ENCODE results near the gene PPP5C.
"Not testable (repeated sequence)": the region's sequence is repeated elsewhere in the genome, so short reads cannot be mapped to it uniquely, and the experiment has no call there.

The PPP5C gene

GRCh38 chr19:46303691-46304397 is 43.0 kb upstream of the PPP5C start:
- DNase-seq (ENCODE audit: low read depth): no peak
- TF ChIP-seq, protein P1, sequence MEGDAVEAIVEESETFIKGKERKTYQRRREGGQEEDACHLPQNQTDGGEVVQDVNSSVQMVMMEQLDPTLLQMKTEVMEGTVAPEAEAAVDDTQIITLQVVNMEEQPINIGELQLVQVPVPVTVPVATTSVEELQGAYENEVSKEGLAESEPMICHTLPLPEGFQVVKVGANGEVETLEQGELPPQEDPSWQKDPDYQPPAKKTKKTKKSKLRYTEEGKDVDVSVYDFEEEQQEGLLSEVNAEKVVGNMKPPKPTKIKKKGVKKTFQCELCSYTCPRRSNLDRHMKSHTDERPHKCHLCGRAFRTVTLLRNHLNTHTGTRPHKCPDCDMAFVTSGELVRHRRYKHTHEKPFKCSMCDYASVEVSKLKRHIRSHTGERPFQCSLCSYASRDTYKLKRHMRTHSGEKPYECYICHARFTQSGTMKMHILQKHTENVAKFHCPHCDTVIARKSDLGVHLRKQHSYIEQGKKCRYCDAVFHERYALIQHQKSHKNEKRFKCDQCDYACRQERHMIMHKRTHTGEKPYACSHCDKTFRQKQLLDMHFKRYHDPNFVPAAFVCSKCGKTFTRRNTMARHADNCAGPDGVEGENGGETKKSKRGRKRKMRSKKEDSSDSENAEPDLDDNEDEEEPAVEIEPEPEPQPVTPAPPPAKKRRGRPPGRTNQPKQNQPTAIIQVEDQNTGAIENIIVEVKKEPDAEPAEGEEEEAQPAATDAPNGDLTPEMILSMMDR (conservative IDR thresholded peaks at IDR 0.05; ENCODE audit: low read length): no peak
- no peak overlapping the region for H3K4me3 ChIP-seq (ENCODE audit: low read length)

DNA sequence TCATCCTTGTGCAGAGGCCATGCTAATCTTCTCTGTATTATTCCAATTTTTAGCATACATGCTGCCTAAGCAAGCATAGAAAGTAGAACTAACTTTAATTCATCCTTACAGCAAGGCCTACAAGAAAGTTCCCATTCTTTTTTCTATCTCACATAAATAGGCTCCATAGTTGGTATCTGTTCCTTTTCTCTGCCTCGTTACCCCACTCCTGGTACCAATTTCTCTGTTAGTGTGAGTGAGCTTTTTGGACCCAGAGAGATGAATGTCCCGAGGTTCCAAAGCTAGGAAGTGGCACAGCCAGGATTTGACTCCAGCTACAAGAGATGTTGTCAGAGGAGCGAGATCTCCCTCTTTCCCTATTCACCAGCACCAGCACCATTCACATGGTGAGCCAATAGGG is 40.4 kb upstream of the PPP5C start:
- TF ChIP-seq, protein P1 (conservative IDR thresholded peaks at IDR 0.05; ENCODE audit: low read length): no peak
- no peak for DNase-seq (ENCODE audit: low read depth)
- no peak overlapping the region for H3K4me3 ChIP-seq (ENCODE audit: low read length)

DNA sequence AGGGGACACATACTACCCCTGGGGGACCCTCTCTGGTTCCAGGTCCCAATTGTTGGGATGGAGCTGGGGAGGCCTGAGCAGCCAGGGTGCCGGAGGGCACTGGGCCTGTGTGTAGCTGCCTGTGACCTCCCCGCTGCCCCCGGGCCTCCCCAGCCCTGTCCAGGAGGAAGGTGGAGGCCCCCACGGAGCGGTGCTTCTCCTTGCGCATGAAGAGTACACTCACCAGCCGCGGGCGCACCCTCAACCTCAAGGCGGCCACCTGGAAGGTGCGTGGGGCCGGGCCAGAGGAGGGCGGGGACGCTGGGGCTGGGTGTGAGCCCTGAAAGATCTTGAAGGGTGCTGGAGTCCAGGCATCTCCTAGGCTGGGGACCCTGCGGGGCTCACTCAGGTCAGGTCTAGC is 38.4 kb upstream of the PPP5C start:
- no peak overlapping the region for H3K4me3 ChIP-seq (ENCODE audit: low read length)
- TF ChIP-seq, protein P1 (conservative IDR thresholded peaks at IDR 0.05; ENCODE audit: low read length): no peak
- no peak for DNase-seq (ENCODE audit: low read depth)

DNA sequence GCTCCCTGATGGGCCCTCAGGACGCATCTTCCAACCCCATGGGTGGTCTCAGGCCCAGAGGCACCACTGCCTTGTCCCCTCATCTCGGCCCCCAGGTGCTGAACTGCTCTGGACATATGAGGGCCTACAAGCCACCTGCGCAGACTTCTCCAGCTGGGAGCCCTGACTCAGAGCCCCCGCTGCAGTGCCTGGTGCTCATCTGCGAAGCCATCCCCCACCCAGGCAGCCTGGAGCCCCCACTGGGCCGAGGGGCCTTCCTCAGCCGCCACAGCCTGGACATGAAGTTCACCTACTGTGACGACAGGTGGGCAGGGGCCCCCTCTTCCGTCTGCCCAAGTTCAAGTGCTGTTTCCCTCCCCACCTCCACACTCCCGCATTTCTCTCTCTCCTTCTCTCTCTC is 37.8 kb upstream of the PPP5C start:
- no peak for DNase-seq (ENCODE audit: low read depth)
- TF ChIP-seq, protein P1 (conservative IDR thresholded peaks at IDR 0.05; ENCODE audit: low read length): no peak
- no peak overlapping the region for H3K4me3 ChIP-seq (ENCODE audit: low read length)

DNA sequence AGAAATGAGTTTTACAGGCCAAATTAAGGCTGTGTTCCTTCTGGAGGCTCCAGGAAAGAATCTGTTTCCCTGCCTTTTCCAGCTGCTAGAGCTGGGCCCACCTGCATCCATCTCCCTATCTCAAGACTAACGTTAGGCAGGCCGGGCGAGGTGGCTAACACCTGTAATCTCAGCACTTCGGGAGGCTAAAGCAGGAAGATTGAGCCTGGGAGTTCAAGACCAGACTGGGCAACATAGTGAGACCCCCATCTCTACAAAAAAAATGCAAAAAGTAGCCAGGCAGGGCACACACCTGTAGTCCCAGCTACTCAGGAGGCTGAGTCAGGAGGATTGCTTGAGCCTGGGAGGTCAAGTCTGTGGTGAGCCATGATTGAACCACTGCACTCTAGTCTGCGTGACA is 35.4 kb upstream of the PPP5C start:
- no peak overlapping the region for H3K4me3 ChIP-seq (ENCODE audit: low read length)
- no peak for DNase-seq (ENCODE audit: low read depth)
- TF ChIP-seq, protein P1 (conservative IDR thresholded peaks at IDR 0.05; ENCODE audit: low read length): no peak

GRCh38 chr19:46313540-46314469 is 33.1 kb upstream of the PPP5C start:
- H3K4me3 ChIP-seq (ENCODE audit: low read length); DNase-seq (ENCODE audit: low read depth): not testable (repeated sequence)

- TF ChIP-seq, protein P1 (conservative IDR thresholded peaks at IDR 0.05; ENCODE audit: low read length): no peak
- DNase-seq (ENCODE audit: low read depth): no peak
- H3K4me3 ChIP-seq (ENCODE audit: low read length): no peak overlapping the region
These were observed 29.5 kb upstream of the PPP5C start for GRCh38 chr19:46317339-46317738.
